ENCODE results near the gene ADAM29.
"Not testable (repeated sequence)": the region's sequence is repeated elsewhere in the genome, so short reads cannot be mapped to it uniquely, and the experiment has no call there.

ADAM29 gene

DNA sequence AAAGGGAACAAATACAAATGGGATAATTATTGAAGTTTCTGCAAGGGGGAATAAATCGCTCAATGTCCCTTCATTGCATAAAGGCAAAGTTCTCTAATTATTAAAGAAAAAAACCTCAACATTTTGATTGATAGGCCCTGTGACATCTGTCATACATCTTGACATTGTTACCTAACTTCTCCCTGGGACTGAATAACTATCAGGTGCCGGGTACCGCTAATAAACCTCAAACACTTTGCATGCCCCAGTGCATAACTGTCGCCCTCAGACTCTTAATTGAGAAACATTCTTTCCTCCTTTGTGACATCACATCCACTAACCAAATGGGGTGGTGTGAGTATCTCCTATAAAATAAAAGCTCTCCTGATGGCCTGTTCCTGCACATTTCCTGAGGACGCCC, at the start of gene ADAM29:
TSS of gene ADAM29 (plus strand) at position 301 of the 400 bp plus-strand sequence. CDS start 57,168 bp downstream, outside the sequence.
- no peak for DNase-seq (ENCODE audit: low read depth in 2 of 2)

DNA sequence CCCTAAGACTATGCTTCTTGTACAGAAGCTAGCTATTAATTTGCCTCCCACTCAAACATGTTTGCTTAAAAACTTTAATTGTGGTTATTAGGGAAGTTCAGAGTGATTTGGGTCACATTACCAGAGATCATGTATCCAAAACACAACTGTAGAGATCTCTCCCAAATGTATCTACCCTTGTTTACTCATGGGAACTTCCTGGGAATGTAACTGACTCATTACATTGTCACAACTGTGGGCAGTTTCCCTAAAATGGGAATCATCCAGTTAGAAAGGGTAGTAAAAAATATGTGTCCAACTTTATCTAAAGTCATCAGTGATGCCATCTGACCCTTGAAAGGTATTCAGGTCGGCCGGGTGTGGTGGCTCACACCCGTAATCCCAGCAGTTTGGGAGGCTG, 48.8 kb upstream of the ADAM29 start:
- DNase-seq (ENCODE audit: low read depth in 2 of 2): no peak

DNA sequence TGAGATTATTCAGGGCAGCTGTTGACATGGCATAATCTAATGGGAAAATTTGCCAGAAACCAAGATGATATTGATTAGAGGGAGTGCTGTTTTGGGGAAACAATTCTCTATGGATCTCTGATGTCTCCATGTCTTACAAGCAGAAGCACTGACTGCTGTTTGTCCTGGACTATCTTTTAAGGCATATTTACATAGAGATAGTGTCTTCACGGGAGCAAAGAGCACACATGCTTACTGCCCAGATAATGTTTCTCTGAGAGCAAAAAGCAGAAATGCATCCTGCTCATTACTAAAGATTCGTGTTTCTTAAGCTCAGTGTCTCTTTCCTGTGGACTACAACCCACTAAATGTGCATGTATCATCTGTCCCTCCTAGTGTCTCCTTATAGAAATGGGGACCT, 47.8 kb upstream of the ADAM29 start:
- DNase-seq (ENCODE audit: low read depth in 2 of 2): no peak

DNA sequence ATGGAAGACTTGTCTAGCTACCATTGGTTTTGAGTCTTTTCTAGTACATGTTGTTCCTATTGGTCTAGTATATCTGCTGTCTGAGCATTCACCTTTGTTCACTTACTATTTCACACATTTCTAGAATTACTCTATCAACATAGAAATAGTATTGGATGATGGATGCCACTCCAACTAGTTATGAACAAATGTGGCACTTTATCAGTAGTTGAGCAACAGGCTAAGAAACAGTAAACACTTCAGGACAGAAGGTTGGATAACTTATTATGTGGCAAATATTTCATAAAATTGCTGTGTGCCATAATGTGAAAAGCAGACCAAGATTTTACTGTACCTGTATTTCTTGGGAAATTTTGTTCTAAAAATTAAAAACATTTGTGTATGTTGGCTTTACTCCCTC, 46.8 kb upstream of the ADAM29 start:
- DNase-seq (ENCODE audit: low read depth in 2 of 2): no peak

DNA sequence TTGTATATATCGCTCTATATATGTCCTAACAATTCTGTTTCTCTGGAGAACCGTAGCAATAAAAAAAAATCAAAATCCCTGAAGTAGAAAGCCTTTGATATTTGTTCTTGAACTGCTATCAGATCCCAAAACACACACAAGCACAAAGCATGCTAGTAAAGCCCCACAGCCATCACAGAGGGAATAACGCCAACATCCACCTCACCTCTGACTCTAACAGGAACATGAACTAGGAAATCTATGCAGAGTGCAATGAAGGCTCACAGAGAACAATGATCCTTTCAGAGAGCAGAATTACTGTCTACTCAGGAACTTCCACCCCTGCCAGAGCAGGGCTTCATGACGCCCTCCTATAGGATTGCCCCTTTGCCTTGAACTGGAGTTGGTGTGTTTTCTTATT, 45.0 kb upstream of the ADAM29 start:
- DNase-seq (ENCODE audit: low read depth in 2 of 2): not testable (repeated sequence)

- no peak for DNase-seq (ENCODE audit: low read depth in 2 of 2)
These were observed 44.2 kb upstream of the ADAM29 start for GRCh38 chr4:174873931-174874330.

DNA sequence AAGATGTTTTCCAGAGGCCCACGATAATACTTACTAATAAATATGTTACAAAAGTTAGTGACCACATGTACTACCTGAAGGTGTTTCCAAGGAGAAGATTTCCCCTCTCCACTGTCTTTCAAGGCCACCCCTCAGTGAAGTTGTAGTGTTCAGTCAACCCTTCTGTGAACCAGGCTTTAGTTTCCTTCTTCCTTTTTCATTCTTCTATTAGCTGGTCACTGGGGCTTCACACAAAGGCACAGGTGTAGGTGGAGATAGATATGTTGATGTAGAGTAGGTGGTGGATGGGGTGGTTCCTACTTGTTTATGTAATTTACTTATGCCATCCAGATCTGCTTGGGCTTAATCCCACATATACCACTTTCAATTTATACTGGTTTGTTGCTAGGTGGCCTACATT, 43.3 kb upstream of the ADAM29 start:
- no peak for DNase-seq (ENCODE audit: low read depth in 2 of 2)

DNA sequence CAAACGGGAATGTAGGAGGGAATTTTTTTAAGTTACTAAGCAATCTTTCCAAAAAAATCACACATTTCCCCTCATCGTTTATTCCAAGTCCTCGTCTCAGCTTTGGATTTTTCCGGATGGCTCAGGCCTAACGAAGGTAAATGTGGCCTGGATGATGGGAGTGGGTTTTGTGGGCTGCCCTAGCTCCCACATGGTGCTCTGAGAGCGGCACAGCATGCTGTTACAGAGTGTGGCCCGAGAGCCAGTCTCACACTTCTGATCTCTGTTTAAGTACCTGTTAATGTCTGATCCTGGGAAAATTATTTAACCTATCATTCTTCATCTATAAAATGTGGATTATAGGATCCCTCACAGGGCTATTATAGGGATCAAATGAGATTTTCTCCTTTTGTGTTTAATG, 38.2 kb upstream of the ADAM29 start:
- DNase-seq (ENCODE audit: low read depth in 2 of 2): no peak

DNA sequence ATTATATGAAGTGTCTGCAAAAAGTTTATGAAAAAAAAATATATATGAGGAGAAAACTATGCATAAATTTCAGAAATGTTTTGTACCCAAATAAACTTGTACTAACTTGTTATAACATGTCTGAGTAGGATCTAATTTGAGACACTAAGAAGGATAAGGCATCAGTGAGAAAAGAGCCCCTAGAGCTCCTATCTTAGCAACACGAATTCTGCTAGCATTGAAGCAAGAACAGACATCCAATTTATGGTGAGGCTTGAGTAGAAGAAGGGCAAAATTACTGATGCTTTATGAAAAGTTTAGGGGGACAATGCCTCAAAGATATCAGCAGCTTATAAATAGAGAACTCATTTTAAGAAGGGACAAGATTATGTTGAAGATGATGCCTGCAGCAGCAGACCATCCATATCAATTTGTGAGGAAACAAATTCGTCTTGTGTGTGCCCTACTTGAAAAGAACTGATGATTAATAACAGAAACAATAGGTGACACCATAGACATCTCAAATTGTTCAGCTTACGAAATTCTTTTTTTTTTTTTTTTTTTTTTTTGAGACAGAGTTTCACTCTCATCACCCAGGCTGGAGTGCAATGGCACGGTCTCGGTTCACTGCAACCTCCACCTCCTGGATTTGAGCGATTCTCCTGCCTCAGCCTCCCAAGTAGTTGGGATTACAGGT, 35.7 kb upstream of the ADAM29 start:
- DNase-seq (ENCODE audit: low read depth in 2 of 2): no peak

DNA sequence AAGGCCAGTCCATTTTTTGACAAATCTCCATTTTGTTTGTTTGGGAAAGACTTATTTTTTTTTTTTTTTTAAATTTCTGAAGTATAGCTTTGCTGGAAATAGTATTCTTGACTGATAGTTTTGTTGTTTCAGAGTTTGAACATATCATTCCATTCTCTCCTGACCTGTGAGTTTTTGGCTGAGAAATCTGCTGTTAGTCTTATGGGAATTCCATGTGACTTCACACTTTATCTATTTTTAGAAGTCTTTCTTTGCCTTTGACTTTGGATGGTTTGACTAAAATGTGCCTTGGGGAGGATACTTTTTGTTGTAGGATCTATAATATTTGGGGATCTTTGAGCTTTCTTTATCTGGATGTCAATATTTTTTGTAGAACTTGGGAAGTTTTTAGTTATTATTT, 10.7 kb upstream of the ADAM29 start:
- DNase-seq (ENCODE audit: low read depth in 2 of 2): no peak

DNA sequence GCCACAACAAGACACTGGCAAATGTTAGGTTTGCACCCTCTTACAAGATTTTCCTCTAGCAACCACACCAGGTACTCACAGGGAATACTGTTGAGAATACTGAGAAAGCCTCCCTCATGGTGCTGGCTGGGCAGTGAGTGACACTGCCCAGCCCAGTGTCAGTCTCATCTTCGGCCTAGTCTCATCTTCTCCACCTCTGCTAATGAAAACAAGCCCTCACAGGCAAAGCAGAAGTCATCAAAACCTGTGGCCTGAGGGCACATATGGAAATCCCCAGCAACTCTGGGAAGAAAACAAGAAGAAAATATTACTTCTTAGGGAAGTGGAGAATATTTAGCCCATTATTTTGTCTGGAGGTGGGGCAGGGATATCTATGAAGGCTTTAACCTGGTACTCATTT, 7.9 kb upstream of the ADAM29 start:
- DNase-seq (ENCODE audit: low read depth in 2 of 2): no peak

GRCh38 chr4:174912919-174913543, 5.1 kb upstream of the ADAM29 start:
- DNase-seq (ENCODE audit: low read depth in 2 of 2): no peak

- DNase-seq (ENCODE audit: low read depth in 2 of 2): no peak
These were observed 1.8 kb downstream of the ADAM29 start for GRCh38 chr4:174919886-174920423.

- no peak for DNase-seq (ENCODE audit: low read depth in 2 of 2)
These were observed 8.8 kb downstream of the ADAM29 start for GRCh38 chr4:174926958-174927357.

DNA sequence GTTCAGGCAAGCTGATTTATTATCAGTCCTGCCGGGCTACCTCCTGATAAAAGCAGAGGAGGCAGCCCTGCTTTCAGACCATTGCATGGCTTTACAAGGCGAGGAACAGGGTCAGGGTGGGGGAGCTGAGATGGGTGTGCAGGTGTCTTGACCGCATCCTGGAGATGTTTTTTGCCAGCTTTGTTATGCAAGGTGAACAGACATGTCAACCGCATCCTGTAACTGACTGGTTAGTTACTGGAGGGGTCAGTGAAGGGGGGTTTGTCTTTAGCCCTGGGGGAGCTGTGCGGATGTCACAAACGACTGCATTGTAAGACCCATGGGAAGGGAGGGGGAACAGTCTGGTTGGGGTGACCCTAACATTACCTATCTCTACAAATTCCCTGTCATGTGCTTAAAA, 10.0 kb downstream of the ADAM29 start:
- DNase-seq (ENCODE audit: low read depth in 2 of 2): no peak

- no peak for DNase-seq (ENCODE audit: low read depth in 2 of 2)
These were observed 10.6 kb downstream of the ADAM29 start for GRCh38 chr4:174928575-174929253.

- DNase-seq (ENCODE audit: low read depth in 2 of 2): no peak
These were observed 11.2 kb downstream of the ADAM29 start for GRCh38 chr4:174929346-174929745.

GRCh38 chr4:174930895-174931294, 12.7 kb downstream of the ADAM29 start:
- no peak for DNase-seq (ENCODE audit: low read depth in 2 of 2)

GRCh38 chr4:174933083-174933482, 14.9 kb downstream of the ADAM29 start:
- DNase-seq (ENCODE audit: low read depth in 2 of 2): no peak

- no peak for DNase-seq (ENCODE audit: low read depth in 2 of 2)
These were observed 16.2 kb downstream of the ADAM29 start for GRCh38 chr4:174934360-174934759.

DNA sequence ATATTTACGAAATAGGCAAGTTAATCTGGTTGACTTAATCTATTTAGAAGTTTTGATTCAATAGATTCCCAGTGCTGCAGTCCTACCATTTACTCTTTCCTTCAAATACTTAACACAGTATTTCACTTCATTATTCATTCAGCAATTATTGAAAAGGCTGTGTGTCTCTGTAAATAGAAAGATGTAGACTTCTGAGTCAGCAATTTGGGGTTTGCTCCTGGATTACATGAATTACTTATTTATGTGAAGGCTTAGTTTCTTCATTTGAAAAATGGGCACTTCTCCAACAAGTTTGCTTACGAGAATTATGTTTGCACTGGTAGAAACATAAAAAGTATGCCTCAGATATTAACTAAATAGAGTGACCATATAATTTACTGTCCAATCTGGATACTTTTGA, 17.4 kb downstream of the ADAM29 start:
- DNase-seq (ENCODE audit: low read depth in 2 of 2): no peak

GRCh38 chr4:174940002-174940401, 21.8 kb downstream of the ADAM29 start:
- no peak for DNase-seq (ENCODE audit: low read depth in 2 of 2)

DNA sequence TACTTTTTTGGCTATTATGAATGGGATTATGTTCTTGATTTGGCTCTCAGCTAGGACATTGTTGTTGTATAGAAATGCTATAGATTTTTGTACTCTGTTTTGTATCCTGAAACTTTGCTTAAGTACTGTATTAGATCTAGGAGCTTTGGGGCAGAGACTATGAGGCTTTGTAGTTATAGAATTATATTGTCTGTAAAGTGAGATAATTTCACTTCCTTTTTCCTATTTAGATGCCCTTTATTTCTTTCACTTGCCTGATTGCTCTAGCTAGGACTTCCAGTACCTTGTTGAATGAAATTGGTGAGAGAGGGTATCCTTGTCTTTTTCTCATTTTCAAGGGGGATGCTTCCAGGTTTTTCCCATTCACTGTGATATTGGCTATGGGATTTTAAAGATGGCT, 28.1 kb downstream of the ADAM29 start:
- DNase-seq (ENCODE audit: low read depth in 2 of 2): no peak

All from stimulated activated CD8-positive, alpha-beta memory T cell treated with anti-CD3 and anti-CD28 coated beads, Interleukin-7, amount 100 ng/mL, for 4 hours (primary cell).